RWPE1 (cell line): ENCODE results near the gene EDEM1.
"Not testable (repeated sequence)": the region's sequence is repeated elsewhere in the genome, so short reads cannot be mapped to it uniquely, and the experiment has no call there.

Experiments
- CTCF ChIA-PET: fragments of 350-600 bp; sonication (Branson Sonifier 250); formaldehyde crosslinking; extraction: SDS; loops from one replicate; lab custom pipeline; 2021; lab: Yijun Ruan, JAX
- POLR2A ChIA-PET: fragments of 400-600 bp; formaldehyde crosslinking; extraction: SDS; loops from one replicate; lab custom pipeline; 2020; ENCODE audit warnings: antibody characterized with exemption; ENCODE audit not compliant: low non-redundant PET; lab: Yijun Ruan, JAX
- DNase-seq: peaks from one replicate; pipeline ENCODE4 v3.0.0; 2012; ENCODE audit warnings: low spot score
- H3K27ac ChIP-seq: fragments of 450-650 bp; 2 replicates; pipeline ENCODE4 v1.5.1; 2017
- CTCF ChIP-seq: fragments of 450-650 bp; conservative IDR thresholded peaks from 2 replicates; pipeline ENCODE4 v1.5.1; 2017; ENCODE audit warnings: low read depth, mild to moderate bottlenecking

The EDEM1 gene

GRCh38 chr3:5169807-5170206 lies 17.7 kb upstream of the EDEM1 start:
- no peak overlapping the region for H3K27ac ChIP-seq
- DNase-seq = no peak
- CTCF ChIA-PET = no interaction called here
- POLR2A ChIA-PET = no interaction called here
- no peak for TF ChIP-seq CTCF

GRCh38 chr3:5170975-5171374 lies 16.5 kb upstream of the EDEM1 start:
- POLR2A ChIA-PET = no interaction called here
- CTCF ChIA-PET = no interaction called here

GRCh38 chr3:5172018-5172417 lies 15.5 kb upstream of the EDEM1 start:
- ChIA-PET CTCF (no interaction called here), POLR2A (no interaction called here)
- no peak overlapping the region for H3K27ac ChIP-seq
- no peak for DNase-seq
- no peak for TF ChIP-seq CTCF

More at GRCh38 chr3:5170975-5171374, 16.5 kb upstream of the EDEM1 start:
- no peak overlapping the region for H3K27ac ChIP-seq
- TF ChIP-seq CTCF = no peak
- no peak for DNase-seq

GRCh38 chr3:5179036-5179435 lies 8.5 kb upstream of the EDEM1 start:
- CTCF ChIA-PET, DNase-seq, H3K27ac ChIP-seq, POLR2A ChIA-PET: not testable (repeated sequence)

GRCh38 chr3:5181469-5182141 lies 5.9 kb upstream of the EDEM1 start:
- CTCF ChIA-PET = interaction anchor here (0.7 kb wide), 1 partner anchor 21 kb away, joined by 3 read pairs; no protein-coding TSS in a partner anchor
- POLR2A ChIA-PET = no interaction called here
- no peak for TF ChIP-seq CTCF
- DNase-seq = no peak
- H3K27ac ChIP-seq = no peak overlapping the region

GRCh38 chr3:5183714-5184113 lies 3.8 kb upstream of the EDEM1 start:
- DNase-seq, H3K27ac ChIP-seq, POLR2A ChIA-PET: not testable (repeated sequence)
- CTCF ChIA-PET = interaction anchor here (0.7 kb wide), 1 partner anchor 47 kb away, joined by 3 read pairs; no protein-coding TSS in a partner anchor

GRCh38 chr3:5184499-5184898 lies 3.0 kb upstream of the EDEM1 start:
- TF ChIP-seq CTCF = no peak
- ChIA-PET POLR2A (no interaction called here), CTCF (no interaction called here)
- H3K27ac ChIP-seq = no peak overlapping the region
- DNase-seq = no peak
